GM21825 (cell line): ENCODE data around the gene NME8.
A peak's percentile ranks its signal among the peaks of the same experiment; 100 is the strongest.

Source experiments
- ATAC-seq: cut with Tn5 transposase; IDR thresholded peaks from one replicate; pipeline ENCODE4 v1.9.1; 2021; ENCODE audit warnings: mild to moderate bottlenecking, moderate library complexity; ENCODE audit not compliant: unreplicated experiment

NME8 gene

DNA sequence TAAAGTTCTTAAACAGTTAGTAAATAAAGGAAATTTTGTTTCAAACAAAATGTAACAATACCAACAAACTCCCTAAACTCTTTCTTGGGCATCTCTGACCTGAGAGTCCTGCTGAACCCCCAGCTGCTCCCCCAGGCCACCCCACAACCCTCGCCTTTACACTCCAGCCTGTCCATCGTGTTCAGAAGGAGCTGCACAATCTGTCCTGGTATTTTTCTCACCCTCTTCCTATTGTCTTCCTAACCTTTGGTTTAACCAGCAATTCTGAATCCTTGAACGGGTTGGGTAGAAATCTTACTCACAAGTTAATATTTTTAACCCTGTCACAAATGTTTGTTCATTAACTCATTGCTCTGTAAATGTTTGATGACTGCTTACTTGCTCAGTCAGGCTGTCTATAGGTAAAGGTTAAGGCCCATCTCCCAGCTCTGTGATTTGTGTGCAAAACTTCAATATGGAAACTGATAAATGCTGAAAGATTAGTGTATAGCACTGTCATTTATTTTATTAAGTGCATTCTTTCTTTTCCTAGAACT lies 51.4 kb downstream of the NME8 start:
- ATAC-seq = no peak

GRCh38 chr7:37901236-37901827 lies 52.9 kb downstream of the NME8 start:
- ATAC-seq = no peak

GRCh38 chr7:37901890-37902524 lies 53.6 kb downstream of the NME8 start:
- ATAC-seq = no peak

DNA sequence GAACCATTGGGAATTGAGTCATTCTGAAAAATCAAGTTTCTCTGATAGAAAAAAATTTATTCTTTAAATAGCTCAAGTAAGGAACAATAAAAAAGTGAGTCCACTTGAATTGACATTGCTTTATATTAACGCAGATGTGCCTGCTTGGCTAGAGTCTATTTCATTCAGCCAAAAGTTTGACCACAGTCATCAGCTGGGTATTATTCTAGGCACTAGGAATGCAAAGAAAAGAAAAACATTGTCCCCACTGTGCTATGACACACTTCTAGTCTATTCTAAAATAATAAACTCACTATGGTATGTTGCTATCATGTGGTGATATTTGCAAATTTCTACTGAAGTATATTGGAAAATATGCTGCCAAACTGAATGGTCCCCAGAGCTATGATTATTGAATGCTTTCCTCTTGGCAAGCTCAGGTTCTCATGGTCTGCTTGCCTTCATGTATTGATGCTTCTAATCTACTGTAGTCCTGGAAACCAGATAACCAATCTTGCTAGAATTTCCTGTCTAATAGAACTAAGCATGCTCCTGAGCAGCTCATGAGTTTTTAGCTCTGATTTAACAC lies 59.9 kb downstream of the NME8 start:
- no peak for ATAC-seq

DNA sequence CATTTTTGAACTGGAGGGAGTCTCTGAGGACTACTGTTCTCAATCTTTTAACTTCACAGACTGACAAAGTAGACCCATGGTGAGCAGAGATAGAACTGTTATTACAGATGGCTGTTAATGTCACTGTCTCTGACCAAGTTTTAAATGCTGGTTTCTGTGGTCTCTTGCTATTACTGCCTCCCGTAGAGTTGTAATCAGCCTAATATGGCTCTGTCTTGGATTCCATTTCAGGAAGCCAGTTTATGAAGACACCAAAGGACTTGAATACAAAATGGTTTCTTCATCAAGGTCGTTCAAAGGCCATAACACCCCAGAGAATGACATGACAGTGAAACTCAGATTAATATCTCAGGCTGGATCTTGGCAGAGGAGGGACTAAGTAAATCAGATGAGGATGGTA lies 64.4 kb downstream of the NME8 start:
- ATAC-seq = no peak

DNA sequence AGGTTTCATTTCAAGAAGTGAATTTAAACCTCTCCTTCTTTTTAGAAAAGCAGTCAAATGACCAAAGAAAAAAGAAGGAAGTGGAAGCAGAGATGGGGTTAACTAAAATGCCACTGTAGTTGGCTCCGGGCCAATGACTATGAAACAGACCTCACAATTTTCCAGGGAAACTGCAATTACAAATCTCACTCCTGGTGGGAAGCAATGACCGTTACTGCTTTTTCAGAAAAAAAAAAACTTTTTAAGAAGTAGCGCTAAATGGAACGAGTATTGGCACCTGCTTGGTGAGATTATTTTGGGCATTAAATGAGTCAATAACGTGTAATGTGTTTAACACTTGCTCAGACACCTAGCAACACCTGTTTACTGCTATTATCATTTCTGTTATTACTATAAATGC lies 67.0 kb downstream of the NME8 start:
- ATAC-seq = no peak

GRCh38 chr7:37916017-37916672 lies 67.7 kb downstream of the NME8 start:
- ATAC-seq = no peak

DNA sequence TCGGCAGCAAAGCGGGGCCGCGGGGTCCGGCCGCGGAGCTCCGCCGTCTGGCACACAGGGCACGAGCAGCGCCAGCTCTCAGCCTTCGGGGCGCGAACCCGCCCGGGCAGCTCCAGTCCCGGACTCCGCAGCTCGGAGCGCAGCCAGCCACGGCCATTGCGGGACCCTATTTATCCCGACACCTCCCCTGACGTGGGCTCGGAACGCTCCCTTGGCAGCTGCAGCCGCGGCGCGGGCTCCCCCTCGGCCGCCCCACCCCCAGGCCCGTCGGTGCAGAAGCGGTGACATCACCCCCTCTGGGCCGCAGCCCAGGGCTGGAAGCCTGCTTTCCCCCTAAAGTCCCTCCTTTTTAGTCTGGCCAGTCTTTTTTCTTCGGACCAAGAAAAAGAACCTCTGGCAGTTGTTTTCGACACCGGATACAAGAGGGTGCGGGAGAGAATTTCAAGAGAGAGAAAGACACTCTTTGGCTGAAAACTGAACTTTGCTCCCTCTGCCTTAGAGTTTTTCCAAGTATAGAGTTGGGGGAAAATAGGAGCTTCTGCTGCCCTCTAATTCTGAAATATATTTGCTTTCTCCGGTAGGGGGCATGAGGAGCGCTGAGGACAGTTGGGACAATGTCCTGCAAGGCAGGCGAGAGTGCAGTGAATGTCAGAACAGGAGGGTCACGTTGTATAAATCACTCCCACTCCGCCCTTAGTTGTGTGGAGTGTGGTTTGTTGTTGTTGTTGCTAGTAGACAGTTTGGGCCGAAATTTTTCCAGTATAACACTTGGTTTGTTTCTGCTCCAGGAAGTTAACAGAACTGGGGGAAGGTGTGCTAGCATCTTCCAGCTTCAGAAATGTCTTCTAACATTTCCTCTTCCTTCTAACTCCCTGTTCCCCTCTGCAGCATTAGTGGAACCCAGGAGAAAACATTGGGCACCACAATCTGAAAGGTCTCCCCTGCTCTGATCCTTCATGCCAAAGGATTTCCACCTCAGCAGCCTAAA lies 68.6 kb downstream of the NME8 start, which contains the start of gene SFRP4:
Gene SFRP4, minus strand, starts transcription at position 145 of the 988 bp plus-strand sequence. CDS start 280 bp downstream, outside the sequence.
- ATAC-seq = peak; percentile 47

GRCh38 chr7:37918526-37918925 lies 70.1 kb downstream of the NME8 start:
- ATAC-seq = no peak

GRCh38 chr7:37920305-37920848 lies 72.0 kb downstream of the NME8 start, which contains the start of gene EPDR1:
Gene EPDR1, plus strand, starts transcription at chr7:37920640. Its CDS starts 300 bp downstream, at chr7:37920940.
- peak; percentile 52 for ATAC-seq

DNA sequence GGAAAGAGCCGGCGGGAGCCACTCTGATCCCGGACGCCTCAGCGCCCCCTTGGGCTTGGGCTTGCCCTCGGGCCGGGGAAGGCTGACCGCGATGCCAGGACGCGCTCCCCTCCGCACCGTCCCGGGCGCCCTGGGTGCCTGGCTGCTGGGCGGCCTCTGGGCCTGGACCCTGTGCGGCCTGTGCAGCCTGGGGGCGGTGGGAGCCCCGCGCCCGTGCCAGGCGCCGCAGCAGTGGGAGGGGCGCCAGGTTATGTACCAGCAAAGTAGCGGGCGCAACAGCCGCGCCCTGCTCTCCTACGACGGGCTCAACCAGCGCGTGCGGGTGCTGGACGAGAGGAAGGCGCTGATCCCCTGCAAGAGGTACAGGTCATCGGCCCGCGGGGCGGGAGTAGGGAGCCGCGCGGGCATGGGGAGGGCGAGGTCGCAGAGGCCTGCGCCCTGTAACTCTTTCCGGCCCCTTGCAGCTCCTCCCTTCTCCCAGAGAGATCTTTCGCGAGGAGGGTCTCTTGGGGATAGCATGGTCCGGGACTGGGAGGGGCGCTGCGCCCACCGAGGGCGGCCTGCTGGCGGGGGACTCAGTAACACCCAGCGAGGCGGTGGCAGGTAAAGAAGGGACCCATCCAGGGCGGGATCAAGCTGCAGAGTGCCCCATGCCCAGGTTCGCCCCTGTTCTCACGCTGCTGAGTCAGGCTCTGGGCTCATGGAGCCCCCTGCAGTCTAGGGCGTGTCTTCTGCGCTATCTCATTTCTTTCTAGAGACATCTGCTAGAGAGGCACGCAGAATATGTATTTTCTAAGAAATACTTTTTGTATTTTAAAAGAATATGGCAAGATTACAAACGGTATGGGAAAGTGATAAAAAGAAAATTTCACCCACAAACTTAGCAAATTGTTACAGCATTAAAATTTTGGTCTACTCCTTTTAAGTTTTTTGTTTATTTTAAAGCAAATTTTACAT lies 72.7 kb downstream of the NME8 start:
- ATAC-seq = peak; percentile 50

GRCh38 chr7:37921876-37922275 lies 73.5 kb downstream of the NME8 start:
- ATAC-seq = no peak

- no peak for ATAC-seq
These were observed 75.6 kb downstream of the NME8 start for GRCh38 chr7:37923996-37924395.

- ATAC-seq = no peak
These were observed 76.2 kb downstream of the NME8 start for GRCh38 chr7:37924491-37925041.

DNA sequence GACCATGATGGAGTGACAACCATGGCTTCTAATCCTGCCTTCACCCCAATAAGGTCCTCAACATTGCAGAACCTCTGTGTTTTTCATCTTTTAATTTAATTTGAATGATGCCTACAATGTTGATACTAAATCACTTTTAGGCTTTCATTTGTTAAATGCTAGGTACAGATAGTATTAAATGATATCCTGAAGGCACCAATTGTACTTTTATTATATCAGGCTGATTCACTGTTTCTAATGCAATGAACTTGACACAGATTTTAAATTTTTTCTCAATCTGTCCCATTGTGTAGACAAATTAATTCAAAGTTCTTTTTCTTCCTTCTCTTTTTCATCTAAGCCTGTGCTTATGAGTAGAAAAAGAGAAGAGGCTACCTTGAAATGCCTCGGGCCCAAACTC lies 77.2 kb downstream of the NME8 start:
- no peak for ATAC-seq

GRCh38 chr7:37927773-37928444 lies 79.5 kb downstream of the NME8 start:
- no peak for ATAC-seq

DNA sequence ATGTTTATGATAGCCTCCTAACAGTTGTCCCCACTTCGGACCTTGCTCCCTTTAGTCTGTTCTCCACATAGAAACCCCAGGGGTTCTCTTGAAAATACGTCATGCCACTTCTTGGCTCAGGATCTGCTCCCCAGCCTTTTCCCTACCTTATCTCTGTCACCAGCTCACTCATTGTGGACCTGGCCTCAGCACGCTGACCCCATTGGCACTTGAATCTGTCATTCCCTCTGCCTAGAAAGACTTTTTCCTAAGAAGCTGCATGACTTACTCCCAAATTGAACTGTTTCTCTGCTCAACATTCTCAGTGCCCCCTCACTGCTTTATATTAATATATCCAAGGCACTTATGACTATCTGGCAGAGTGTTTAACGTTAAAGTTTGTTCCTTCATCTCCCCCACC lies 80.5 kb downstream of the NME8 start:
- no peak for ATAC-seq
